CD4-positive, alpha-beta T cell treated with Interleukin-6 at 100 ng/mL for 8 hours (primary cell): ENCODE results near the gene RAB6A.
"Not testable (repeated sequence)": the region's sequence is repeated elsewhere in the genome, so short reads cannot be mapped to it uniquely, and the experiment has no call there.

Experiments
- DNase-seq: peaks from one replicate; pipeline ENCODE4 v3.0.0-alpha.2; 2020; ENCODE audit warnings: mixed read lengths, low spot score

Gene RAB6A

GRCh38 chr11:73762732-73763131 lies 1.9 kb upstream of the RAB6A start:
- no peak for DNase-seq

GRCh38 chr11:73761403-73761945 lies 600 bp upstream of the RAB6A start:
- DNase-seq: no peak

GRCh38 chr11:73760135-73760678 lies 667 bp downstream of the RAB6A start:
- DNase-seq: no peak

- DNase-seq: no peak
Measured at GRCh38 chr11:73759610-73760134, 1.2 kb downstream of the RAB6A start.

GRCh38 chr11:73758451-73758850 lies 2.4 kb downstream of the RAB6A start:
- DNase-seq: no peak

- no peak for DNase-seq
Measured at GRCh38 chr11:73757598-73757997, 3.3 kb downstream of the RAB6A start.

GRCh38 chr11:73755670-73756069 lies 5.2 kb downstream of the RAB6A start:
- DNase-seq: no peak

- no peak for DNase-seq
Measured at GRCh38 chr11:73753938-73754337, 6.9 kb downstream of the RAB6A start.

GRCh38 chr11:73752903-73753302 lies 8.0 kb downstream of the RAB6A start:
- DNase-seq: no peak

GRCh38 chr11:73752216-73752867 lies 8.5 kb downstream of the RAB6A start:
- DNase-seq: no peak

GRCh38 chr11:73750862-73751261 lies 10.0 kb downstream of the RAB6A start:
- DNase-seq: not testable (repeated sequence)

GRCh38 chr11:73750228-73750627 lies 10.6 kb downstream of the RAB6A start:
- no peak for DNase-seq

GRCh38 chr11:73749118-73749517 lies 11.8 kb downstream of the RAB6A start:
- no peak for DNase-seq

GRCh38 chr11:73748300-73748699 lies 12.6 kb downstream of the RAB6A start:
- no peak for DNase-seq

GRCh38 chr11:73747762-73748161 lies 13.1 kb downstream of the RAB6A start:
- DNase-seq: no peak

DNA sequence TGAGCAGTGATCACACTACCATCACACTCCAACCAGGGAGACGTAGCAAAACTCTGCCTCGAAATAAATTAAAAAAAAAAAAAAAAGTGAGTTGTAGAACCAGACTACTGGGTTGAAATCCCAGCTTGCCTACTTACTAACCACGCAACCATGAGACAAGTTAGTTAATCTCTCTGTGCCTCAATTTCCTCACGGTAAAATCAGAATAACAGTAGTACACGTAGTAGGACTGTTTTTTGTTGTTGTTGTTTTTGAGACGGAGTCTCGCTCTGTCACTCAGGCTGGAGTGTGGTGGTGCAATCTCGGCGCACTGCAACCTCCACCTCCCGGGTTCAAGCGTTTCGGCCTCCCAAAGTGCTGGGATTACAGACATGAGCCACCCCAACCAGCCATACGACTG lies 14.2 kb downstream of the RAB6A start:
- no peak for DNase-seq

DNA sequence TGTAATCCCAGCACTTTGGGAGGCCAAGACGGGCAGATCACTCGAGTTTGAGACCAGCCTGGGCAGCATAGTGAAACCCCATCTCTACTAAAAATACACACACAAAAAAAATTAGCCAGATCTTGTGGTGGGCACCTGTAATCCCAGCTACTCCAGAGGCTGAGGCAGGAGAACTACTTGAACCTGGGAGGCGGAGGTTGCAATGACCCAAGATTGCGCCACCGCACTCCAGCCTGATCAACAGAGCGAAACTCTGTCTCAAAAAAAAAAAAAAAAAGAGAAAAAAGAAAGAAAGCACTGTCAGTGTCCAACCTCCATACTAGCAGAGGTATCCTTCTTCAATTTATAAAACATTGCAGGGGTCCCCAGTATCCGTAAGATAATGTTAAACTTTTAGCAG lies 17.8 kb downstream of the RAB6A start:
- no peak for DNase-seq

DNA sequence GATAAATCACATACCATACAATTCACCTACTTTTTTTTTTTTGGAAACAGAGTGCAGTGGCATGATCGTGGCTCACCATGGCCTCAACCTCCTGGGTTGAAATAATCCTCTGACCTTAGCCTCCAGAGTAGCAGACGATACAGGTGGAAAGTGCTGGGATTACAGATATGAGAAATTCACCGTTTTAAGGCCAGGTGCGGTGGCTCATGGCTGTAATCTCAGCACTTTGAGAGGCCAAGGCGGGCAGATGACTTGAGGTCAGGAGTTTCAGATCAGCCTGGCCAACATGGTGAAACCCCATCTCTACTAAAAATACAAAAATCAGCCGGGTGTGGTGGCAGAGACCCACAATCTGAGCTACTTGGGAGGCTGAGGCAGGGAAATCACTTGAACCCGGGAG lies 24.9 kb downstream of the RAB6A start:
- not testable (repeated sequence) for DNase-seq

DNA sequence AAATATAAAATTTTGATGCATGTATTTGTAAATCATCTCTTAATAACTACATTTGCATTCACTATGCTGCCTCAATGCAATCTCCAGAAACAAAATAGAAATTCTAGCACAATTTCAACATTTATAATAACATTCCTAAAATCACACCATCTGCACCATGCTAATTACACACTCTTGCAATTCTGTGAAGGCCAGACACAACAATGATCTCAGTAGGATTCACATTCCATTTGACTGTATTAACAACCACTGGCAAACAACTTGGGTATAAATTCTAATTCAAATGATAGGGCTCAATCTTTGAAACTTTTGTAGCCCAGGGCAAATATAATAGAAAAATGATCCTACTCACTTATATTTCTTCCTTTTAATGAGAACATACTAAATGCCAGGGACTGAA lies 25.9 kb downstream of the RAB6A start:
- no peak for DNase-seq

GRCh38 chr11:73734011-73734410 lies 26.9 kb downstream of the RAB6A start:
- not testable (repeated sequence) for DNase-seq

- DNase-seq: not testable (repeated sequence)
Measured at GRCh38 chr11:73732936-73733335, 27.9 kb downstream of the RAB6A start.

- no peak for DNase-seq
Measured at GRCh38 chr11:73729594-73730206, 31.2 kb downstream of the RAB6A start.

- no peak for DNase-seq
Measured at GRCh38 chr11:73728000-73728399, 32.9 kb downstream of the RAB6A start.
